ENCODE results near the gene ACTL6B. TPM values are rescaled to one million over a fixed set of nuclear protein-coding genes. Genes with fewer than 3 reads are reported as not detected.

The ACTL6B gene
- polyA plus RNA-seq, 2 donors = not detected

GRCh38 chr7:100630066-100630465 is 26.2 kb downstream of the ACTL6B start:
- Histone ChIP-seq H3K27me3 (ENCODE audit: control insufficient read depth in 1 of 2, insufficient read depth in 2 of 2, low read length in 2 of 2) (no peaks in the 10 kb centered on the region), H3K9me3 (ENCODE audit: control insufficient read depth in 2 of 2, insufficient read depth in 1 of 2, low read depth in 1 of 2, low read length in 1 of 2) (no peaks in the 10 kb centered on the region), H3K4me1 (ENCODE audit: control insufficient read depth in 2 of 2, insufficient read depth in 2 of 2, low read length in 1 of 2) (peaks cover 0 to 13% of the 10 kb centered on the region in 2 donors), H3K36me3 (ENCODE audit: control insufficient read depth in 2 of 2, insufficient read depth in 2 of 2, low read length in 1 of 2) (no peaks in the 10 kb centered on the region), H3K4me3 (ENCODE audit: low read depth in 1 of 2, low read length in 2 of 2) (no peak overlapping the region), H3K27ac (ENCODE audit: low read depth in 2 of 2, low read length in 1 of 2) (no peak overlapping the region)
- WGBS, 2 donors = 91 to 93% methylated on average over 4 of the region's 4 CpGs

GRCh38 chr7:100629117-100629716 is 27.0 kb downstream of the ACTL6B start:
- Histone ChIP-seq H3K4me3 (ENCODE audit: low read depth in 1 of 2, low read length in 2 of 2) (no peak overlapping the region), H3K27me3 (ENCODE audit: control insufficient read depth in 1 of 2, insufficient read depth in 2 of 2, low read length in 2 of 2) (no peaks in the 10 kb centered on the region), H3K27ac (ENCODE audit: low read depth in 2 of 2, low read length in 1 of 2) (no peak overlapping the region), H3K36me3 (ENCODE audit: control insufficient read depth in 2 of 2, insufficient read depth in 2 of 2, low read length in 1 of 2) (no peaks in the 10 kb centered on the region), H3K9me3 (ENCODE audit: control insufficient read depth in 2 of 2, insufficient read depth in 1 of 2, low read depth in 1 of 2, low read length in 1 of 2) (no peaks in the 10 kb centered on the region), H3K4me1 (ENCODE audit: control insufficient read depth in 2 of 2, insufficient read depth in 2 of 2, low read length in 1 of 2) (peaks cover 0 to 13% of the 10 kb centered on the region in 2 donors)
- 82 to 83% methylated on average over 11 of the region's 11 CpGs for WGBS, 2 donors

- Histone ChIP-seq H3K36me3 (ENCODE audit: control insufficient read depth in 2 of 2, insufficient read depth in 2 of 2, low read length in 1 of 2) (no peaks in the 10 kb centered on the region), H3K27ac (ENCODE audit: low read depth in 2 of 2, low read length in 1 of 2) (peak overlapping the region in 1 of 2 donors; percentile 39), H3K4me3 (ENCODE audit: low read depth in 1 of 2, low read length in 2 of 2) (no peak overlapping the region), H3K9me3 (ENCODE audit: control insufficient read depth in 2 of 2, insufficient read depth in 1 of 2, low read depth in 1 of 2, low read length in 1 of 2) (no peaks in the 10 kb centered on the region), H3K27me3 (ENCODE audit: control insufficient read depth in 1 of 2, insufficient read depth in 2 of 2, low read length in 2 of 2) (no peaks in the 10 kb centered on the region), H3K4me1 (ENCODE audit: control insufficient read depth in 2 of 2, insufficient read depth in 2 of 2, low read length in 1 of 2) (peaks cover 0 to 7% of the 10 kb centered on the region in 2 donors)
- 85 to 93% methylated on average over 21 of the region's 21 CpGs for WGBS, 2 donors
These were observed 29.1 kb downstream of the ACTL6B start for GRCh38 chr7:100627238-100627549.

- Histone ChIP-seq H3K9me3 (ENCODE audit: control insufficient read depth in 2 of 2, insufficient read depth in 1 of 2, low read depth in 1 of 2, low read length in 1 of 2) (no peaks in the 10 kb centered on the region), H3K27me3 (ENCODE audit: control insufficient read depth in 1 of 2, insufficient read depth in 2 of 2, low read length in 2 of 2) (no peaks in the 10 kb centered on the region), H3K4me3 (ENCODE audit: low read depth in 1 of 2, low read length in 2 of 2) (peak overlapping the region; percentile 21 to 29), H3K4me1 (ENCODE audit: control insufficient read depth in 2 of 2, insufficient read depth in 2 of 2, low read length in 1 of 2) (peaks cover 0 to 7% of the 10 kb centered on the region in 2 donors), H3K36me3 (ENCODE audit: control insufficient read depth in 2 of 2, insufficient read depth in 2 of 2, low read length in 1 of 2) (no peaks in the 10 kb centered on the region), H3K27ac (ENCODE audit: low read depth in 2 of 2, low read length in 1 of 2) (peak overlapping the region in 1 of 2 donors; percentile 39)
- WGBS, 2 donors = 4 to 12% methylated on average over 34 to 37 of the region's 37 CpGs
These were observed 29.6 kb downstream of the ACTL6B start for GRCh38 chr7:100626530-100627237.

GRCh38 chr7:100626055-100626454 is 30.2 kb downstream of the ACTL6B start:
- Histone ChIP-seq H3K27me3 (ENCODE audit: control insufficient read depth in 1 of 2, insufficient read depth in 2 of 2, low read length in 2 of 2) (no peaks in the 10 kb centered on the region), H3K36me3 (ENCODE audit: control insufficient read depth in 2 of 2, insufficient read depth in 2 of 2, low read length in 1 of 2) (no peaks in the 10 kb centered on the region), H3K4me1 (ENCODE audit: control insufficient read depth in 2 of 2, insufficient read depth in 2 of 2, low read length in 1 of 2) (peaks cover 0 to 7% of the 10 kb centered on the region in 2 donors), H3K9me3 (ENCODE audit: control insufficient read depth in 2 of 2, insufficient read depth in 1 of 2, low read depth in 1 of 2, low read length in 1 of 2) (no peaks in the 10 kb centered on the region), H3K4me3 (ENCODE audit: low read depth in 1 of 2, low read length in 2 of 2) (no peak overlapping the region), H3K27ac (ENCODE audit: low read depth in 2 of 2, low read length in 1 of 2) (no peak overlapping the region)
- 7 to 13% methylated on average over 3 of the region's 3 CpGs for WGBS, 2 donors

- no peak overlapping the region for H3K27ac ChIP-seq (ENCODE audit: low read depth in 2 of 2, low read length in 1 of 2)
- peaks cover 0 to 7% of the 10 kb centered on the region in 2 donors for H3K4me1 ChIP-seq (ENCODE audit: control insufficient read depth in 2 of 2, insufficient read depth in 2 of 2, low read length in 1 of 2)
- 80 to 84% methylated on average over 15 of the region's 15 CpGs for WGBS, 2 donors
- no peak overlapping the region for H3K4me3 ChIP-seq (ENCODE audit: low read depth in 1 of 2, low read length in 2 of 2)
- H3K36me3 ChIP-seq (ENCODE audit: control insufficient read depth in 2 of 2, insufficient read depth in 2 of 2, low read length in 1 of 2) = no peaks in the 10 kb centered on the region
- H3K9me3 ChIP-seq (ENCODE audit: control insufficient read depth in 2 of 2, insufficient read depth in 1 of 2, low read depth in 1 of 2, low read length in 1 of 2) = no peaks in the 10 kb centered on the region
- no peaks in the 10 kb centered on the region for H3K27me3 ChIP-seq (ENCODE audit: control insufficient read depth in 1 of 2, insufficient read depth in 2 of 2, low read length in 2 of 2)
These were observed 32.1 kb downstream of the ACTL6B start for GRCh38 chr7:100623951-100624824.

- Histone ChIP-seq H3K4me3 (ENCODE audit: low read depth in 1 of 2, low read length in 2 of 2) (no peak overlapping the region), H3K9me3 (ENCODE audit: control insufficient read depth in 2 of 2, insufficient read depth in 1 of 2, low read depth in 1 of 2, low read length in 1 of 2) (no peaks in the 10 kb centered on the region), H3K4me1 (ENCODE audit: control insufficient read depth in 2 of 2, insufficient read depth in 2 of 2, low read length in 1 of 2) (no peaks in the 10 kb centered on the region), H3K27me3 (ENCODE audit: control insufficient read depth in 1 of 2, insufficient read depth in 2 of 2, low read length in 2 of 2) (no peaks in the 10 kb centered on the region), H3K27ac (ENCODE audit: low read depth in 2 of 2, low read length in 1 of 2) (no peak overlapping the region), H3K36me3 (ENCODE audit: control insufficient read depth in 2 of 2, insufficient read depth in 2 of 2, low read length in 1 of 2) (no peaks in the 10 kb centered on the region)
- WGBS, 2 donors = 80 to 85% methylated on average over 8 of the region's 8 CpGs
These were observed 34.7 kb downstream of the ACTL6B start for GRCh38 chr7:100621554-100621953.

- Histone ChIP-seq H3K27ac (ENCODE audit: low read depth in 2 of 2, low read length in 1 of 2) (no peak overlapping the region), H3K36me3 (ENCODE audit: control insufficient read depth in 2 of 2, insufficient read depth in 2 of 2, low read length in 1 of 2) (no peaks in the 10 kb centered on the region), H3K4me3 (ENCODE audit: low read depth in 1 of 2, low read length in 2 of 2) (no peak overlapping the region), H3K9me3 (ENCODE audit: control insufficient read depth in 2 of 2, insufficient read depth in 1 of 2, low read depth in 1 of 2, low read length in 1 of 2) (no peaks in the 10 kb centered on the region), H3K4me1 (ENCODE audit: control insufficient read depth in 2 of 2, insufficient read depth in 2 of 2, low read length in 1 of 2) (no peaks in the 10 kb centered on the region), H3K27me3 (ENCODE audit: control insufficient read depth in 1 of 2, insufficient read depth in 2 of 2, low read length in 2 of 2) (no peaks in the 10 kb centered on the region)
- WGBS, 2 donors = 95 to 96% methylated on average over 23 of the region's 23 CpGs
These were observed 35.4 kb downstream of the ACTL6B start for GRCh38 chr7:100620804-100621203.

- H3K4me3 ChIP-seq (ENCODE audit: low read depth in 1 of 2, low read length in 2 of 2) = no peak overlapping the region
- no peak overlapping the region for H3K27ac ChIP-seq (ENCODE audit: low read depth in 2 of 2, low read length in 1 of 2)
- no peaks in the 10 kb centered on the region for H3K36me3 ChIP-seq (ENCODE audit: control insufficient read depth in 2 of 2, insufficient read depth in 2 of 2, low read length in 1 of 2)
- H3K9me3 ChIP-seq (ENCODE audit: control insufficient read depth in 2 of 2, insufficient read depth in 1 of 2, low read depth in 1 of 2, low read length in 1 of 2) = no peaks in the 10 kb centered on the region
- WGBS, 2 donors = 91% methylated on average over 6 of the region's 6 CpGs
- no peaks in the 10 kb centered on the region for H3K27me3 ChIP-seq (ENCODE audit: control insufficient read depth in 1 of 2, insufficient read depth in 2 of 2, low read length in 2 of 2)
- H3K4me1 ChIP-seq (ENCODE audit: control insufficient read depth in 2 of 2, insufficient read depth in 2 of 2, low read length in 1 of 2) = no peaks in the 10 kb centered on the region
These were observed 36.0 kb downstream of the ACTL6B start for GRCh38 chr7:100620239-100620638.
